HepG2 (cell line): ENCODE results near the gene SEMA4C. TPM values are rescaled to one million over a fixed set of nuclear protein-coding genes. Genes with fewer than 3 reads are reported as not detected.

Source experiments
- EHMT2 ChIP-seq: fragments of 200-600 bp; sonication (generic); IDR thresholded peaks from 2 replicates; pipeline ENCODE4 v1.7.0; 2017; ENCODE audit warnings: antibody characterized with exemption, low read depth, low read length, borderline replicate concordance
- ELF1 ChIP-seq: sonication (generic); formaldehyde crosslinking; IDR thresholded peaks from 2 replicates; pipeline ENCODE4 v1.4.0; 2020; ENCODE audit warnings: missing genetic modification reagents
- FOSL1 ChIP-seq: sonication (generic); formaldehyde crosslinking; IDR thresholded peaks from 2 replicates; pipeline ENCODE4 v1.9.0; 2021; ENCODE audit warnings: missing genetic modification reagents, borderline replicate concordance
- FOXK1 ChIP-seq: sonication (generic); formaldehyde crosslinking; IDR thresholded peaks from 2 replicates; pipeline ENCODE4 v1.4.0; 2020; ENCODE audit warnings: low read depth, missing genetic modification reagents, borderline replicate concordance
- HDAC1 ChIP-seq: sonication (generic); formaldehyde crosslinking; IDR thresholded peaks from 2 replicates; pipeline ENCODE4 v1.5.1; 2020; ENCODE audit warnings: mild to moderate bottlenecking, missing genetic modification reagents
- KAT7 ChIP-seq: IDR thresholded peaks from 2 replicates; pipeline ENCODE4 v1.6.1; 2018; ENCODE audit warnings: borderline replicate concordance, missing compliant biosample characterization
- KDM4B ChIP-seq: sonication (generic); formaldehyde crosslinking; IDR thresholded peaks from 2 replicates; pipeline ENCODE4 v1.4.0; 2020; ENCODE audit warnings: missing genetic modification reagents
- MIXL1 ChIP-seq: IDR thresholded peaks from 2 replicates; pipeline ENCODE4 v1.6.1; 2016
- MTF2 ChIP-seq: sonication (generic); formaldehyde crosslinking; IDR thresholded peaks from 2 replicates; pipeline ENCODE4 v1.5.0; 2020; ENCODE audit warnings: missing genetic modification reagents, borderline replicate concordance
- NFKBIZ ChIP-seq: IDR thresholded peaks from 2 replicates; pipeline ENCODE4 v1.6.1; 2018; ENCODE audit warnings: missing genetic modification reagents, missing compliant biosample characterization
- NKX3-1 ChIP-seq: sonication (generic); formaldehyde crosslinking; IDR thresholded peaks from 2 replicates; pipeline ENCODE4 v1.5.0; 2020; ENCODE audit warnings: missing genetic modification reagents
- PAXIP1 ChIP-seq: sonication (generic); formaldehyde crosslinking; conservative IDR thresholded peaks from 2 replicates; pipeline ENCODE4 v1.4.0; 2020; ENCODE audit warnings: mild to moderate bottlenecking, missing genetic modification reagents, moderate library complexity
- TCF12 ChIP-seq, 2 experiments: fragments of 450-650 bp in 1 of 2; sonication (generic) in 1 of 2; formaldehyde crosslinking in 1 of 2; IDR thresholded peaks; 2 replicates each; pipeline versions ENCODE4 v1.6.1 to v1.8.0; 2017 to 2022; ENCODE audit warnings: antibody characterized with exemption in 1 of 2, mild to moderate bottlenecking in 1 of 2, missing genetic modification reagents in 1 of 2, moderate library complexity in 1 of 2
- TOPORS ChIP-seq: sonication (generic); formaldehyde crosslinking; IDR thresholded peaks from 2 replicates; pipeline ENCODE4 v1.8.0; 2023; ENCODE audit warnings: mild to moderate bottlenecking, missing genetic modification reagents
- TSC22D2 ChIP-seq: sonication (generic); formaldehyde crosslinking; IDR thresholded peaks from 2 replicates; pipeline ENCODE4 v1.5.1; 2020; ENCODE audit warnings: missing genetic modification reagents, mild to moderate bottlenecking, borderline replicate concordance
- YY1 ChIP-seq: IDR thresholded peaks from 2 replicates; pipeline ENCODE4 v1.6.1; 2011; ENCODE audit warnings: low read length, low read depth, moderate library complexity, mild to moderate bottlenecking; ENCODE audit not compliant: insufficient read depth, insufficient replicate concordance
- ZBTB38 ChIP-seq: sonication (generic); formaldehyde crosslinking; IDR thresholded peaks from 2 replicates; pipeline ENCODE4 v1.5.1; 2020; ENCODE audit warnings: mild to moderate bottlenecking, missing genetic modification reagents
- ZBTB49 ChIP-seq: sonication (generic); formaldehyde crosslinking; IDR thresholded peaks from 2 replicates; pipeline ENCODE4 v1.4.0; 2020; ENCODE audit warnings: missing genetic modification reagents, borderline replicate concordance
- ZFP1 ChIP-seq: IDR thresholded peaks from 2 replicates; pipeline ENCODE4 v1.6.1; 2016
- ZIK1 ChIP-seq: sonication (generic); formaldehyde crosslinking; IDR thresholded peaks from 2 replicates; pipeline ENCODE4 v1.5.0; 2020; ENCODE audit warnings: mild to moderate bottlenecking, low read depth, missing genetic modification reagents, borderline replicate concordance
- ZNF296 ChIP-seq: sonication (generic); formaldehyde crosslinking; conservative IDR thresholded peaks from 2 replicates; pipeline ENCODE4 v1.5.0; 2020; ENCODE audit warnings: mild to moderate bottlenecking, missing genetic modification reagents
- ZNF589 ChIP-seq: sonication (generic); formaldehyde crosslinking; conservative IDR thresholded peaks from 2 replicates; pipeline ENCODE4 v1.8.0; 2022; ENCODE audit warnings: mild to moderate bottlenecking, moderate library complexity, missing genetic modification reagents
- polyA plus RNA-seq, 8 experiments: library from polyadenylated mRNA; depleted of rRNA in 3 of 8; stranded (reverse) in 7 of 8; unstranded in 1 of 8; fragments of >200 nt; fragmentation: Illumina TruSeq in 4 of 8; extraction: Trizol in 4 of 8; gene quantifications; 2 replicates each; pipeline versions ENCODE4 v1.2.1 to v1.2.3, GENCODE V29; 2011 to 2016; ENCODE audit warnings: low read depth in 4 of 8, missing spikeins in 1 of 8, mixed read lengths in 1 of 8; ENCODE audit not compliant: insufficient read depth in 1 of 8
- total RNA-seq, 5 experiments: library from RNA; depleted of rRNA; stranded (reverse); fragments of >200 nt; fragmentation: Illumina TruSeq; extraction: Trizol; gene quantifications; 2 replicates each; pipeline ENCODE4 v1.2.3, GENCODE V29; 2016; ENCODE audit warnings: low read depth in 1 of 5
- TF ChIP-seq, protein P1 (sequence below): sonication (generic); formaldehyde crosslinking; IDR thresholded peaks from 2 replicates; pipeline ENCODE4 v1.8.1; 2023; ENCODE audit warnings: missing genetic modification reagents, inconsistent platforms, borderline replicate concordance

Gene SEMA4C
- total and polyA plus RNA-seq, 2 of the 13 experiments (the other 11 are each of a cell fraction or from before 2014, with no cell fraction given): 25.9 to 46.6 TPM

- TF ChIP-seq ZBTB49 (CRISPR knock-in tag): no peak; the same call in 1 of the 2 replicates
- peak; percentile 70; the same call in 1 of the 2 replicates for TF ChIP-seq NKX3-1 (CRISPR knock-in tag)
- peak; percentile 93 for TF ChIP-seq MIXL1 (CRISPR knock-in tag)
- peak; percentile 41; the same call in 1 of the 2 replicates for TF ChIP-seq EHMT2
- TF ChIP-seq FOSL1: peak; percentile 54; the same call in 1 of the 2 replicates
- TF ChIP-seq MTF2: peak; percentile 17; the same call in 1 of the 2 replicates
- peak; percentile 99 for TF ChIP-seq HDAC1
- no peak for TF ChIP-seq TSC22D2 (CRISPR knock-in tag)
- TF ChIP-seq ZIK1: no peak; the same call in 1 of the 2 replicates
- TF ChIP-seq ELF1 (CRISPR knock-in tag): peak; percentile 45; the same call in 1 of the 2 replicates
- peak; percentile 80 for TF ChIP-seq TOPORS
- peak; percentile 74; the same call in 1 of the 2 replicates for TF ChIP-seq KAT7
- no peak for TF ChIP-seq TCF12 (IDR thresholded peaks at IDR 0.05)
- TF ChIP-seq TCF12 (CRISPR knock-in tag; IDR thresholded peaks at IDR 0.05): peak; percentile 53; the same call in 1 of the 2 replicates
- TF ChIP-seq ZBTB38 (CRISPR knock-in tag): peak; percentile 83
- peak; percentile 99 for TF ChIP-seq PAXIP1 (CRISPR knock-in tag)
- TF ChIP-seq YY1: peak; percentile 44
- TF ChIP-seq ZNF296: no peak; the same call in 1 of the 2 replicates
- peak; percentile 92 for TF ChIP-seq FOXK1 (CRISPR knock-in tag)
- TF ChIP-seq ZNF589: no peak
- TF ChIP-seq NFKBIZ (CRISPR knock-in tag): peak; percentile 85; the same call in 1 of the 2 replicates
- TF ChIP-seq KDM4B (CRISPR knock-in tag): peak; percentile 96
- TF ChIP-seq ZFP1 (CRISPR knock-in tag): peak; percentile 86; the same call in 1 of the 2 replicates
- TF ChIP-seq, protein P1, sequence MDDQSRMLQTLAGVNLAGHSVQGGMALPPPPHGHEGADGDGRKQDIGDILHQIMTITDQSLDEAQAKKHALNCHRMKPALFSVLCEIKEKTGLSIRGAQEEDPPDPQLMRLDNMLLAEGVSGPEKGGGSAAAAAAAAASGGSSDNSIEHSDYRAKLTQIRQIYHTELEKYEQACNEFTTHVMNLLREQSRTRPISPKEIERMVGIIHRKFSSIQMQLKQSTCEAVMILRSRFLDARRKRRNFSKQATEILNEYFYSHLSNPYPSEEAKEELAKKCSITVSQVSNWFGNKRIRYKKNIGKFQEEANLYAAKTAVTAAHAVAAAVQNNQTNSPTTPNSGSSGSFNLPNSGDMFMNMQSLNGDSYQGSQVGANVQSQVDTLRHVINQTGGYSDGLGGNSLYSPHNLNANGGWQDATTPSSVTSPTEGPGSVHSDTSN (CRISPR knock-in tag): no peak
Observed at GRCh38 chr2:96819128-96819875, 50.6 kb downstream of the SEMA4C start (continued).
